Spleen (tissue), 7 donors: ENCODE data around the gene SLC28A1.

Experiments
- CTCF ChIP-seq, 11 experiments: fragments of 200-600 bp in 7 of 11; fragments of 450-650 bp in 4 of 11; sonication (generic) in 4 of 11; IDR thresholded peaks in 8 of 11; conservative IDR thresholded peaks in 3 of 11; 1 replicate in 7 of 11; 2 replicates in 4 of 11; pipeline versions ENCODE4 v1.4.0 to v1.8.0; 2016 to 2021; ENCODE audit warnings: antibody characterized with exemption in 11 of 11, inconsistent platforms in 4 of 11, mild to moderate bottlenecking in 1 of 11
- POLR2A ChIP-seq, 3 donors: fragments of 450-650 bp; IDR thresholded peaks; one replicate each; pipeline ENCODE4 v1.5.1; 2017; ENCODE audit warnings: antibody characterized with exemption in 3 of 3, mild to moderate bottlenecking in 1 of 3
- POLR2AphosphoS5 ChIP-seq, 3 donors: sonication (generic); formaldehyde crosslinking; IDR thresholded peaks; one replicate each; pipeline ENCODE4 v1.5.1; 2017; ENCODE audit warnings: antibody characterized with exemption in 3 of 3
- donor health status: DM: no; HTN: no; CAD: no; lungs with moderate emphysema.
- donor health status: DM: no; HTN: no; CAD: no.
- donor health status: DM: no; HTN: no; CAD: no.

DNA sequence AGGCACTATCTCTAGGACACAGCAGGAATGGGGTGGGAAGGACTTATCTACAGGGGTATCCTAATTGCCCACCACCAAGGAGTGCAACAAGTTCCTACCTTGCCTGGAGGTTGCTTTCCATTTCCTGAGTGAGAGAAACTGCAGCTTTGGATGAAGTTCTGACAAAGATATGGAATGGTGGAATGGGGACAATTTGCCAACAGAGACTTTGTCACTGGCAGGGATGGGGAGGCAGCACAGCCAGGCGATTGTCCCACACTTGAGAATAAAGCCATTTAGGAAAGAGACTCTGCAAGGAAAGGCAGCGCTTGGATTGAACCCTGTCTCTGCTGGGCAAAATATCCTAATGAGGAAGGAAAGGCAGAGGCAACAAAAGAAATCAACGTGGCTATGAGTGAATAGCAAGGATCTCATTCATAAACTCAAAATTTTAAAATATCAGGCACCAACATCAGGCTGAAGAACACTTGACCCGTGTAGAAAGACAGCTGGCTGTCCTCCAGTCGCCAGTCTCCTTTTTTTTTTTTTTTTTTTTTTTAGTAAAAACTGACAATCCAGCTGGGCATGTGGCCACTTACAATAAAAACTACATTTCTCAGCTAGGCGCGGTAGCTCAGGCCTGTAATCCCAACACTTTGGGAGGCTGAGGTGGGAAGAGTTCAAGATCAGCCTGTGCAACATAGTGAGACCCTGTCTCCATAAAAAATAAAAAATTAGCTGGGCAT, 65.5 kb downstream of the SLC28A1 start:
- no peak for TF ChIP-seq CTCF (IDR thresholded peaks at IDR 0.05 in 8 of 11, conservative IDR thresholded peaks at IDR 0.05 in 3 of 11)
- no peak for TF ChIP-seq POLR2AphosphoS5 (IDR thresholded peaks at IDR 0.05)
- TF ChIP-seq POLR2A (IDR thresholded peaks at IDR 0.05), result no peak
